PC-9 (cell line): ENCODE measurements around the gene CBX8. TPM values are rescaled to one million over a fixed set of nuclear protein-coding genes. Genes with fewer than 3 reads are reported as not detected.

Experiments used
- BruUV-seq: library from RNA; stranded (reverse); fragments of 400-500 nt; replicated peaks from 2 replicates; lab custom pipeline; 2021; lab: Mats Ljungman, UMichigan
- CTCF ChIA-PET: fragments of 300-600 bp; sonication (Branson Sonifier 250); formaldehyde crosslinking; loops from one replicate; lab custom pipeline; 2022; ENCODE audit warnings: antibody characterized with exemption; lab: Charles Lee
- POLR2A ChIA-PET: fragments of 300-600 bp; sonication (Branson Sonifier 250); formaldehyde crosslinking; loops from one replicate; lab custom pipeline; 2022; ENCODE audit warnings: antibody characterized with exemption; ENCODE audit not compliant: unreplicated experiment; lab: Charles Lee
- DNase-seq, 2 experiments: peaks; one replicate each; pipeline versions ENCODE4 v3.0.0 to v3.0.0-alpha.2; 2015 to 2022; ENCODE audit warnings: mixed read lengths in 1 of 2
- H2AFZ ChIP-seq: fragments of 200-600 bp; sonication (generic); 2 replicates; pipeline ENCODE4 v1.8.1; 2017; ENCODE audit warnings: antibody characterized with exemption
- H3F3A ChIP-seq: fragments of 200-600 bp; sonication (generic); 2 replicates; pipeline ENCODE4 v1.8.1; 2017; ENCODE audit warnings: antibody characterized with exemption, mild to moderate bottlenecking, low read depth; ENCODE audit not compliant: insufficient read depth
- H3K27ac ChIP-seq: fragments of 200-600 bp; sonication (generic); 2 replicates; pipeline ENCODE4 v1.6.1; 2016; ENCODE audit warnings: mixed run types
- H3K27me3 ChIP-seq: fragments of 200-600 bp; sonication (generic); 2 replicates; pipeline ENCODE4 v1.6.1; 2016; ENCODE audit warnings: low read depth, mixed run types; ENCODE audit not compliant: insufficient read depth
- H3K36me3 ChIP-seq: fragments of 200-600 bp; sonication (generic); 2 replicates; pipeline ENCODE4 v1.6.1; 2016; ENCODE audit warnings: low read depth, mixed run types
- H3K4me1 ChIP-seq: fragments of 200-600 bp; sonication (generic); replicated peaks from 2 replicates; pipeline ENCODE4 v1.6.1; 2016; ENCODE audit warnings: mixed run types; ENCODE audit not compliant: insufficient read depth
- H3K4me2 ChIP-seq: fragments of 200-600 bp; sonication (generic); 2 replicates; pipeline ENCODE4 v1.6.1; 2017; ENCODE audit warnings: mixed run types
- H3K4me3 ChIP-seq: fragments of 200-600 bp; sonication (generic); 2 replicates; pipeline ENCODE4 v1.6.1; 2016; ENCODE audit warnings: mixed run types
- H3K79me2 ChIP-seq: fragments of 200-600 bp; sonication (generic); 2 replicates; pipeline ENCODE4 v1.6.1; 2017; ENCODE audit warnings: low read depth, mixed run types
- H3K9me2 ChIP-seq: fragments of 200-600 bp; sonication (generic); 2 replicates; pipeline ENCODE4 v1.8.1; 2017; ENCODE audit warnings: mild to moderate bottlenecking; ENCODE audit not compliant: insufficient read depth
- H3K9me3 ChIP-seq: fragments of 200-600 bp; sonication (generic); 2 replicates; pipeline ENCODE4 v1.8.1; 2016; ENCODE audit warnings: low read depth; ENCODE audit not compliant: insufficient read depth
- H4K20me1 ChIP-seq: fragments of 200-600 bp; sonication (generic); 2 replicates; pipeline ENCODE4 v1.8.1; 2017; ENCODE audit not compliant: insufficient read depth
- CTCF ChIP-seq: fragments of 200-600 bp; sonication (generic); conservative IDR thresholded peaks from 2 replicates; pipeline ENCODE4 v1.6.1; 2017; ENCODE audit warnings: mixed run types, antibody characterized with exemption, mild to moderate bottlenecking, moderate library complexity
- EZH2 ChIP-seq: fragments of 200-600 bp; sonication (generic); IDR thresholded peaks from 2 replicates; pipeline ENCODE4 v1.8.0; 2017; ENCODE audit warnings: antibody characterized with exemption, low read depth
- intact Hi-C: fragments of 100-400 bp; cut with micrococcal nuclease; formaldehyde crosslinking; loops from one replicate; pipeline ENCODE4 v1.10.0; 2022; ENCODE audit not compliant: unreplicated experiment
- total RNA-seq: library from RNA; stranded (reverse); gene quantifications from 2 replicates; pipeline ENCODE4 v1.2.3, GENCODE V29; 2021

The CBX8 gene
- total RNA-seq, 1 experiment from 2014 or later: 14.2 TPM

- H3K4me1 ChIP-seq: no peaks in the 10 kb centered on the region
- no peak overlapping the region for H3K27ac ChIP-seq
- no peaks in the 10 kb centered on the region for H3K9me2 ChIP-seq
- intact Hi-C loops: no loop called here
- TF ChIP-seq EZH2 (no peak), CTCF (no peak)
- no peaks in the 10 kb centered on the region for H3K36me3 ChIP-seq
- DNase-seq: no peak
- H2AFZ ChIP-seq: no peak overlapping the region
- POLR2A ChIA-PET: interaction anchor here (0.5 to 0.6 kb wide), 2 partner anchors 15 to 16 kb away, joined by 14 to 18 read pairs; no protein-coding TSS in a partner anchor
- CTCF ChIA-PET: no interaction called here
- H4K20me1 ChIP-seq: no peaks in the 10 kb centered on the region
- peaks cover 7% of the 10 kb centered on the region; the same call in 1 of the 2 replicates for H3F3A ChIP-seq
- no peaks in the 10 kb centered on the region for H3K27me3 ChIP-seq
- H3K79me2 ChIP-seq: no peaks in the 10 kb centered on the region
- H3K4me3 ChIP-seq: no peak overlapping the region
- no peaks in the 10 kb centered on the region for H3K9me3 ChIP-seq
- BruUV-seq: no TSS peak
- H3K4me2 ChIP-seq: no peak overlapping the region
Observed at GRCh38 chr17:79785900-79786810, 10.7 kb downstream of the CBX8 start.

GRCh38 chr17:79785017-79785899 is 11.6 kb downstream of the CBX8 start:
- Histone ChIP-seq H4K20me1 (no peaks in the 10 kb centered on the region), H3K9me3 (no peaks in the 10 kb centered on the region), H3K4me3 (no peak overlapping the region), H3K79me2 (0 out of 2 replicates have a peak, but pooled peaks cover under 1% of the 10 kb centered on the region), H3K36me3 (no peaks in the 10 kb centered on the region), H3K27ac (no peak overlapping the region), H3K4me2 (no peak overlapping the region), H3F3A (peaks cover 7% of the 10 kb centered on the region; the same call in 1 of the 2 replicates), H2AFZ (no peak overlapping the region), H3K4me1 (no peaks in the 10 kb centered on the region), H3K9me2 (no peaks in the 10 kb centered on the region), H3K27me3 (no peaks in the 10 kb centered on the region)
- TF ChIP-seq CTCF: no peak
- TF ChIP-seq EZH2: no peak
- BruUV-seq: no TSS peak
- POLR2A ChIA-PET: interaction anchor here (0.5 kb wide), 1 partner anchor 15 kb away, joined by 18 read pairs; no protein-coding TSS in a partner anchor
- DNase-seq: no peak
- CTCF ChIA-PET: no interaction called here
- intact Hi-C loops: no loop called here

- Histone ChIP-seq H3K27me3 (no peaks in the 10 kb centered on the region), H2AFZ (no peak overlapping the region), H3K4me2 (no peak overlapping the region), H3K4me1 (0 out of 2 replicates have a peak, but pooled peaks cover under 1% of the 10 kb centered on the region), H3K4me3 (no peak overlapping the region), H3K9me2 (no peaks in the 10 kb centered on the region), H3K27ac (no peak overlapping the region), H3F3A (peaks cover 7% of the 10 kb centered on the region; the same call in 1 of the 2 replicates), H3K9me3 (no peaks in the 10 kb centered on the region), H3K79me2 (0 out of 2 replicates have a peak, but pooled peaks cover 8% of the 10 kb centered on the region), H3K36me3 (no peaks in the 10 kb centered on the region), H4K20me1 (no peaks in the 10 kb centered on the region)
- intact Hi-C loops: no loop called here
- POLR2A ChIA-PET: no interaction called here
- BruUV-seq: no TSS peak
- TF ChIP-seq CTCF (no peak), EZH2 (no peak)
- CTCF ChIA-PET: no interaction called here
- no peak for DNase-seq
Observed at GRCh38 chr17:79784353-79785016, 12.4 kb downstream of the CBX8 start.
